ENCODE results near the gene DEFB128. TPM values are rescaled to one million over a fixed set of nuclear protein-coding genes. Genes with fewer than 3 reads are reported as not detected.

The DEFB128 gene
- total and polyA plus RNA-seq, 2 donors (not counting 3 experiments of a cell fraction or from before 2014, with no cell fraction given), result not detected

DNA sequence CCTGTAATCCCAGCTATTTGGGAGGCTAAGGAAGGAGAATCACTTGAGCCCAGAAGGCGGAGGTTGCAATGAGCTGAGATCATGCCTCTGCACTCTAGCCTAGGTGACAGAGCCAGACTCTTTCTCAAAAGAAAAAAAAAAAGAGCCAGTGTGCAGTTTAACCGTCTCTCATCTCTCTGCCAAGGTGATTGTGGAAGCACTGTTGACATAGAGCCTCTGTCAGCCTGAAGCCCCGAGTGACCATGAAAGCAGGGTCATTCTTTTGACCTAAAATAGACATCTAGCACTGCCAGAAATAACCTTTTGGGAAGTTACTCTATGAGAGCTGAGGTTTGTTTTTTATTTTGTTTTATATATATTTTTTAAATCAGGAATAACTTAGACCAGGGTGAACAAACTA, 24.9 kb downstream of the DEFB128 start:
- BruUV-seq (replicated peaks), result no TSS peak
- H3K27ac ChIP-seq (ENCODE audit: insufficient read depth, low read depth, low read length), result no peak overlapping the region
- intact Hi-C loops (cut with micrococcal nuclease), result no loop called here
- no peaks in the 10 kb centered on the region for H3K79me2 ChIP-seq (ENCODE audit: control insufficient read depth, insufficient read depth, low read length)
- TF ChIP-seq, protein P1, sequence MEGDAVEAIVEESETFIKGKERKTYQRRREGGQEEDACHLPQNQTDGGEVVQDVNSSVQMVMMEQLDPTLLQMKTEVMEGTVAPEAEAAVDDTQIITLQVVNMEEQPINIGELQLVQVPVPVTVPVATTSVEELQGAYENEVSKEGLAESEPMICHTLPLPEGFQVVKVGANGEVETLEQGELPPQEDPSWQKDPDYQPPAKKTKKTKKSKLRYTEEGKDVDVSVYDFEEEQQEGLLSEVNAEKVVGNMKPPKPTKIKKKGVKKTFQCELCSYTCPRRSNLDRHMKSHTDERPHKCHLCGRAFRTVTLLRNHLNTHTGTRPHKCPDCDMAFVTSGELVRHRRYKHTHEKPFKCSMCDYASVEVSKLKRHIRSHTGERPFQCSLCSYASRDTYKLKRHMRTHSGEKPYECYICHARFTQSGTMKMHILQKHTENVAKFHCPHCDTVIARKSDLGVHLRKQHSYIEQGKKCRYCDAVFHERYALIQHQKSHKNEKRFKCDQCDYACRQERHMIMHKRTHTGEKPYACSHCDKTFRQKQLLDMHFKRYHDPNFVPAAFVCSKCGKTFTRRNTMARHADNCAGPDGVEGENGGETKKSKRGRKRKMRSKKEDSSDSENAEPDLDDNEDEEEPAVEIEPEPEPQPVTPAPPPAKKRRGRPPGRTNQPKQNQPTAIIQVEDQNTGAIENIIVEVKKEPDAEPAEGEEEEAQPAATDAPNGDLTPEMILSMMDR (IDR thresholded peaks at IDR 0.05; ENCODE audit: extremely low read depth in 1 of 2, insufficient read depth in 1 of 2, low read depth in 1 of 2, low read length in 2 of 2), result no peak
- TF ChIP-seq MYC (IDR thresholded peaks at IDR 0.05; ENCODE audit: low read depth, low read length), result no peak
- no peak for TF ChIP-seq POLR2A (IDR thresholded peaks at IDR 0.05; ENCODE audit: low read depth, low read length)
- H3K4me2 ChIP-seq (ENCODE audit: insufficient read depth, low read length), result no peak overlapping the region
- no peak overlapping the region for H3K9ac ChIP-seq (replicated peaks; ENCODE audit: extremely low read depth, insufficient read depth, low read length)
- no peak overlapping the region for H2AFZ ChIP-seq (ENCODE audit: low read depth, low read length)
- FAIRE-seq (no peak), DNase-seq (ENCODE audit: low read depth, low spot score) (no peak)
- CTCF ChIA-PET, result no interaction called here
- peaks cover 2 to 7% of the 10 kb centered on the region in 2 experiments for H3K27me3 ChIP-seq (ENCODE audit: control insufficient read depth in 2 of 2, insufficient read depth in 2 of 2, low read length in 2 of 2)
- no peaks in the 10 kb centered on the region for H3K9me1 ChIP-seq (replicated peaks; ENCODE audit: control insufficient read depth, extremely low read depth, insufficient read depth, low read length)
- no peaks in the 10 kb centered on the region for H4K20me1 ChIP-seq (replicated peaks; ENCODE audit: control insufficient read depth, extremely low read depth, insufficient read depth, low read length)
- dilution Hi-C loops (cut with MboI; ENCODE audit: extremely low pct_ligation_motif_present, low sequenced_read_pairs), result no loop called here
- no peaks in the 10 kb centered on the region for H3K9me3 ChIP-seq (replicated peaks; ENCODE audit: control insufficient read depth, insufficient read depth, low read length)
- no peaks in the 10 kb centered on the region for H3K4me1 ChIP-seq (ENCODE audit: control insufficient read depth, extremely low read depth, insufficient read depth, low read length)
- no peak overlapping the region for H3K4me3 ChIP-seq (replicated peaks in 1 of 3; ENCODE audit: insufficient read depth in 1 of 3, low read depth in 1 of 3, low read length in 3 of 3)
- POLR2A ChIA-PET, result no interaction called here
- H3K36me3 ChIP-seq (ENCODE audit: control insufficient read depth in 2 of 2, extremely low read depth in 1 of 2, insufficient read depth in 2 of 2, low read length in 2 of 2), result no peaks in the 10 kb centered on the region

DNA sequence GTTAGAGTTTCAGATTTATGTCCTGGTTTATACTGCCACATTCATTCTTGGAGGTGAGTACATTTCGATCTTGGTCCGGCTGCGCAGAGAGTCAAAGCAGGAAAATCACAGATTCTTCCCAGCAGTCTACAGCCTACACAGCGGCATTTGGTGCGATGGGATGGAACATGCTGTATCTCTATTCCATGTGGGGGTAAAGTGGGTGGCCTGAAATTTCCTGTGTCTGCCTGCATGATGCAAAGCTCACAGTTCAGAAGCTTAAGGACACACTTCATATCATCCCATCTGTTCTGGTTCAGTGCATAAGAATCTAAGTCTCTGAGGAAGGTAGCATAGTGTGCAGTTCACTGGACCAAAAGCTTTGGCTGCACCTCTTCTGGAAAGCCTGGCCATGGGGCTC, 32.4 kb downstream of the DEFB128 start, which contains the start of gene DEFB127:
TSS of gene DEFB127 (plus strand) at position 301 of the 400 bp plus-strand sequence. CDS start at position 392, 91 bp downstream.
- H3K4me3 ChIP-seq (replicated peaks in 1 of 3; ENCODE audit: insufficient read depth in 1 of 3, low read depth in 1 of 3, low read length in 3 of 3), result no peak within 1 kb of the TSS
- H3K27me3 ChIP-seq (ENCODE audit: control insufficient read depth in 2 of 2, insufficient read depth in 2 of 2, low read length in 2 of 2), result peaks cover 3 to 7% of the 10 kb centered on the region in 2 experiments
- dilution Hi-C loops (cut with MboI; ENCODE audit: extremely low pct_ligation_motif_present, low sequenced_read_pairs), result no loop called here
- FAIRE-seq (no peak), DNase-seq (ENCODE audit: low read depth, low spot score) (no peak)
- H3K79me2 ChIP-seq (ENCODE audit: control insufficient read depth, insufficient read depth, low read length), result no peaks in the 10 kb centered on the region
- H4K20me1 ChIP-seq (replicated peaks; ENCODE audit: control insufficient read depth, extremely low read depth, insufficient read depth, low read length), result no peaks in the 10 kb centered on the region
- no peak for TF ChIP-seq EZH2 (IDR thresholded peaks at IDR 0.05; ENCODE audit: borderline replicate concordance, low read depth, low read length, severe bottlenecking)
- no peak for TF ChIP-seq GATA2 (IDR thresholded peaks at IDR 0.05; ENCODE audit: insufficient read depth, insufficient read length, low read depth, low read length)
- TF ChIP-seq POLR2A (IDR thresholded peaks at IDR 0.05; ENCODE audit: low read depth, low read length), result no peak
- TF ChIP-seq, protein P1 (IDR thresholded peaks at IDR 0.05; ENCODE audit: extremely low read depth in 1 of 2, insufficient read depth in 1 of 2, low read depth in 1 of 2, low read length in 2 of 2), result no peak
- TF ChIP-seq FOS (IDR thresholded peaks at IDR 0.05; ENCODE audit: borderline replicate concordance, insufficient read depth, low read length), result no peak
- TF ChIP-seq JUN (IDR thresholded peaks at IDR 0.05; ENCODE audit: borderline replicate concordance, insufficient read depth, insufficient read length, low read depth), result no peak
- TF ChIP-seq MYC (IDR thresholded peaks at IDR 0.05; ENCODE audit: low read depth, low read length), result no peak
- TF ChIP-seq POLR2AphosphoS5 (IDR thresholded peaks at IDR 0.05; ENCODE audit: insufficient read depth, low read depth, low read length), result no peak
- H3K4me2 ChIP-seq (ENCODE audit: insufficient read depth, low read length), result no peak within 1 kb of the TSS
- H3K9me3 ChIP-seq (replicated peaks; ENCODE audit: control insufficient read depth, insufficient read depth, low read length), result no peaks in the 10 kb centered on the region
- H3K4me1 ChIP-seq (ENCODE audit: control insufficient read depth, extremely low read depth, insufficient read depth, low read length), result no peaks in the 10 kb centered on the region
- intact Hi-C loops (cut with micrococcal nuclease), result no loop called here
- ChIA-PET CTCF (no interaction called here), POLR2A (no interaction called here)
- BruUV-seq (replicated peaks), result no TSS peak
- no peak within 1 kb of the TSS for H3K9ac ChIP-seq (replicated peaks; ENCODE audit: extremely low read depth, insufficient read depth, low read length)
- H3K9me1 ChIP-seq (replicated peaks; ENCODE audit: control insufficient read depth, extremely low read depth, insufficient read depth, low read length), result no peaks in the 10 kb centered on the region
- no peak within 1 kb of the TSS for H3K27ac ChIP-seq (ENCODE audit: insufficient read depth, low read depth, low read length)
- no peak within 1 kb of the TSS for H2AFZ ChIP-seq (ENCODE audit: low read depth, low read length)
- H3K36me3 ChIP-seq (ENCODE audit: control insufficient read depth in 2 of 2, extremely low read depth in 1 of 2, insufficient read depth in 2 of 2, low read length in 2 of 2), result no peaks in the 10 kb centered on the region

Data from endothelial cell of umbilical vein (primary cell).